NCI-H1436 treated with DMSO at 0.1 percent for 48 hours (cell line): ENCODE measurements around the gene HMGCS2.
"Not testable (repeated sequence)": the region's sequence is repeated elsewhere in the genome, so short reads cannot be mapped to it uniquely, and the experiment has no call there.

ENCODE experiments used
- DNase-seq: peaks from one replicate; lab custom pipeline; 2025; lab: John Stamatoyannopoulos, UW

The HMGCS2 gene

GRCh38 chr1:119790451-119791198, 21.9 kb upstream of the HMGCS2 start:
- no peak for DNase-seq

- no peak for DNase-seq
These were observed 19.1 kb upstream of the HMGCS2 start for GRCh38 chr1:119787776-119788175.

DNA sequence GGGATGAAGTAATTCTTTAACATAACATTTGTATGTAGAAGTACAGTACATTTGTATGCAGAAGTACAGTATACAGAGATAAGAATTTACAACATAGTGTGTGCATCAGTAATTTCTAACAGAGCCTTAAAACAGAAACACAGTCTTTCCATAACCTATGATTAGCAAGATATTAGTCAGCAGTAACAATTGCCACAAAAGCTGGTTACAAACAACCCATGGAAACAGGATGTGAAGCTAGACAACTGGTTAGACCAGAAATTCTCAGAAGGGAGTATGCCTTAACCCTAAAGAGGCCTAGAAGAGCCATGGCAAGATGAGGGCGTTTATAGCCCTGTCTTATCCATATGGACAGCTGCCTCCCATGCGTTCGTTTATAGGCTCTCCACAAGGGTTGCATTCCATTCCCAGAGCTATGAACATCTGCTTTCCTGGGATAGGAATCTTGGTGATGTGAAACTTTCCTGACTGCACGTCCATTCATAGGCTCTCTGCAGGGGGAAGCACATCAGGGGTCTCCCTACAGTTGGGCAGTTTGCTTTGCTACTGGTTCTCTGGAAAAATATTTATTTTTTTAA, 17.9 kb upstream of the HMGCS2 start:
- not testable (repeated sequence) for DNase-seq

DNA sequence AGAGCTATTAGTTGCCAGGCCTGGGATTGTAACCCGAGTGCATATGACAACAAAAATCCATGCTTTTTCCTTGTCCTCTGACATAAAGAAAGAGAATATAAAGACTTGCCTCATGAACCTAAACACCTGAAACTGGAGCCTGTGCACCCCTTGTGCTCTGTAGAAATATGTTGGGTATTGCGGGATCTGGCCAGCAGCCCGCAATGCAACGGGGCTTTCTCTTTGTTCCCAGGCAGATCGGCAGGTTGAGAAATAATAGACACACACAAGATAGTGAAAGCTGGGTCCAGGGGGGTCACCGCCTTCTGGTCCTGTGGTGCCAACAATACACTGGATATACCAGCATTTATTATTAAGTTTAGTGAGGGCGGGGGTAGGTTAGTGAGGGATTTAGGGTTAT, 17.3 kb upstream of the HMGCS2 start:
- DNase-seq: not testable (repeated sequence)

- no peak for DNase-seq
These were observed 15.6 kb upstream of the HMGCS2 start for GRCh38 chr1:119784191-119784781.

- no peak for DNase-seq
These were observed 14.9 kb upstream of the HMGCS2 start for GRCh38 chr1:119783354-119784185.

DNA sequence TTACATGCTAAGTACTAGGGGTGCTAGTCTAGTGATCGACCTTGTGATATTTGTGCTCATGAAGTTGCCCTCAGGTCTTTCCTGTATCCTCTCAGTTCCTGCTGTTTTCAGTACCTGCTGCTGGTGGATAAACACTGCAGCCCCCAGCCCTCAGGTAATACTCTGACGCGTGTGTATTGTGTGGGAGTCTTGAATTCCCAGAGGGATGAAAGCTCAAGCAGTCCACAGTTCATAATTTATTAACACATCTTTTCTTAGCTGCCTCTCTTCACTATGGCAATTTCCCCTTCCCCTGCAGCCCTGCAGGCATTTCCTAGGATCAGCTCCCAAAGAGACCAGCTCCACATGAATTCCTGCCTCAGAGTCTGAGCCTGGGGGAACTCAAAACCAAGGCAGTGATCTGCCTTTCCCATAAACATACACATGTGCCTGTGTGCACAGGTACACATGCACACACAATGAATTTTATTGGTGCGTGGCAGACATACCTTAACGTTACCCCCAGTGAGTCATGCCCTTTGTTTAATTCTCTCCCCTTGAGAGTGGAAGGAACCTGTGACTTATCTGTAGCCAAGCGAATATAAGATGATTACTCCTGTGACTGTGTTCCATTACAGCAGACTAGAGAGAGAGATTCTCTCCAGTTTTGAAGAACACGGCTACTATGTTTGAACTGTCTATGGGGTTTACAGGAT, 14.1 kb upstream of the HMGCS2 start:
- DNase-seq: no peak

DNA sequence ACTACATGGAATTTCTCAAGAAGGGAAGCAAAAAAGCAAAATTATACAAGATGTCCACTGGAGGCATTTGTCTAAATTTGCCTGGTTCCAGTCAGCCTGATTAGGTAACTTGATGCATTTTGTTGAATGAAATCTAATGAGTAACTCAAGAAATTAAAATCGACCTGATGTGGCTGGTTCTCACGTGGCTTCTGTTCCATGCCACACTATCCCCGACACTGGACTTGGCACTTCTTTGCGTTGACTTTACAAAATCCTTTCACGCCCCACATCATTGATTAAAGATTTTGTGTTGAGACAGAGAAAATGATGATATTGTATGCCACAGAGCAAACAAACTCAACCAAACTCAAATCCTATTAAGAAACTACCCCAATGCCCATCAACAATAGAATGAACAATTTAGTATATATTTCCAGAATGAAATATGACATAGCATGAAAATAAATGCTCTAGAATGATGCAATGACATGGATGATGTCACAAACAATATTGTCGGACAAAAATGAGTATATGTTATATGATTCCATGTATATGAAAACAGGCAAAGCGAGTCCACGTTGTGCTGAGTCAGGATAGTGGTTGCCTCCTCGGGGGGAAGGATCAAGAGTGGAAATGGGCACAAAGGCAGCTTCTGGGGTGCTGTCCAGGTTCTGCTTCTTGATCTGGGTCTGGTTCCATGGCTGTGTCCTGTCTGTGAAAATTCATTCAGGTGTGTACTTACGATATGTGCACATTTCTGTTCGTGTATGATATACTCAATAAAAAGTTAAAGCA, 12.9 kb upstream of the HMGCS2 start:
- no peak for DNase-seq

DNA sequence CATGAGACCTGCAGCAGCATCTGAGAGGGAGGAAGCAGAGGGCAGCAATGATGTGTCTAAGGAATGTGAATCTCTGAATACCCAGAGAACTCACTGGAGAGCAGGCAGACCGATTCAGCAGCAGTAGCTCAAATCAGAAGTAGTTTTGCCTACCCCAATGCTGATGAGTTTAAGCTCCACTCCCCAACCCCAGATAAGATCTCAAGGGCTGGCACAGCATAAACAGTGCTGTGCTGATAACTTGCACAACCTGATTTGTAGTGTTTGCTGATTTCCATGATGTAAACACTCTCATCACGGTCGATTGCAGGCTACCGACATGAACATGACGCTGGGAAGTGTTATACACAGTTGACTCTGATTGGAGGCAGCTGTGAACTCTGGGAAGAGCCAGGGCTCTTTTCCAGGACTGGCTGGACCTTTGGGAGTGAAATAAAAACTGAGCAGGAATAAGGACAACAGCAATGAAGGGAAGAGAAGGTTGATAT, 11.2 kb upstream of the HMGCS2 start:
- DNase-seq: no peak

GRCh38 chr1:119778886-119779560, 10.3 kb upstream of the HMGCS2 start:
- no peak for DNase-seq

- no peak for DNase-seq
These were observed 9.7 kb upstream of the HMGCS2 start for GRCh38 chr1:119778359-119778758.

DNA sequence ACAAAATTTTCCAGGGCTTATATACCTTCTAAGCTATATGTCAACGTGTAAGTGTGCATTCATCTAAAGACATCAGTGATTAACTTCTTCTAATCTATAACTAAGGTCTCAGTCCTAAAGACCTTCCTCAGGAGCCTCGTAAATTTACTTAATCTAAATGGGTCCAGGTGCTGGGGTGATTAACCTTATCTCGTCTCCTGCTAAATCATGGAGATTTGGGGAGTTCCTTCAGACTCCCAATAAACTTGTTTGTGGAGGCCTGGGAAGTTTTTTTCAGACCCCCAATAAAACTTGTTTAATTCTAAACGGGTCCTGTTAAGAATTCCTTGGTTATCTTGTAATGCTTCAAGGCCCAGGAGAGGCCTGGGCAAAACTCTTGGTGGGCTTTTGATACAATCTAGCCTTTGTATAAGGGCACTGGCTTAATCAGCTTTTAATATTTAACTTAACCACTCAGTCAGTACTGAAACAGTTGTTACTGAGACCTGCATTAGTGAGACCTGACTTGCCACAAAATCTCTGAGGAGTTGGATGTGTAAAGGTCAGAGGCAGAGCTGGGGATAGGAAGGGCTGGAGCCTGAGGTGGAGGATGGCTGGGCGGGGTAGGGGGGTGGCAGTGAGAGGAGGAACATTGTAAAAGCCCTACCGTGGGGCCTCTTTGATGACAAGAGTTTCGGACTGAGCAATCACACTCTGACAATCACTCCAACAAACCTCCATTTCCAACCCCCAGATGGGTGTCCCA, 6.2 kb upstream of the HMGCS2 start:
- DNase-seq: no peak

DNA sequence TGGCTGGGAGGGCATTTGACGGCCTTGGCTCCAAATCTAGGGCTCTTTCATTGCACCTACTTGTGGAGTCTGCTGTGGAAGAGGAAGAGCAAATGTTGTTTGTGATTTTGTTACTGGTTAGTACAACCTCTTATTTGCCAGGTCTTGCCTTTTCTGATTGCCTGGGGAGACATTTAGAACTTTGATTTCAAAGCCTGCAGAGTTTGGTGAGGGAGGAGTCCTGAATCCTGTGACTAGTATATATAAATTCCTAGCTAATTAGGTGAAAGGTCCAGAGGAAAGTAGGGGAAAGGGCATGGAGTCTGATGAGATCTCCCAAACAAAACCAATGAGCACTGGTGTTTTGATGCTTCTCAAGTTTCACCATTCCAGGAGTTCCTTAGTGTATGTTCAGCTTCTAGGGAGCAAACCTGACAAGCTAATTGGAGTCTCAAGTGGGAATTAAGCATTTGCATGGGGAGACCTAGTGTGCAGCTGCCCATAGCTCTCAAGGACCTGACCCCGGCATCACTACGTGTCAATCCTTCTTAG, 5.1 kb upstream of the HMGCS2 start:
- DNase-seq: no peak

DNA sequence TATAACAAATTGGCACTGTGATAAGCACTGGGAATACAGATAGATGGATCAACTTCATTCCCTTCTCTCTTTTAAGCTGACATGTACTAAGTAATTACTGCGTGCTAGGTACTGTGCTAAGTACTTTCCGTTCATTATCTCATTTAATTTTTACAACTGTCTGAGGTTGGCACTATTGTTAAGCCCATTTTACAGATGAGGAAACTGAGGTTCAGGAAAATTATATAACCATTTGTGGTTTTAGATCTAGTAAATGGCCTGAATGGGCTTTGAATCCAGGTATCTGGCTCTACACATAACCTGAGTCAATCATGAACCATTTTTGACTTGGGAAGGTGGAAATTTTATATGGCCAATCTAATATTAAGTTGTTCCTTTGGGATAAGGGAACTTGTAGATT, 3.6 kb upstream of the HMGCS2 start:
- DNase-seq: no peak

- DNase-seq: no peak
These were observed 3.1 kb upstream of the HMGCS2 start for GRCh38 chr1:119771770-119772169.

- DNase-seq: no peak
These were observed 2.3 kb upstream of the HMGCS2 start for GRCh38 chr1:119771016-119771415.

DNA sequence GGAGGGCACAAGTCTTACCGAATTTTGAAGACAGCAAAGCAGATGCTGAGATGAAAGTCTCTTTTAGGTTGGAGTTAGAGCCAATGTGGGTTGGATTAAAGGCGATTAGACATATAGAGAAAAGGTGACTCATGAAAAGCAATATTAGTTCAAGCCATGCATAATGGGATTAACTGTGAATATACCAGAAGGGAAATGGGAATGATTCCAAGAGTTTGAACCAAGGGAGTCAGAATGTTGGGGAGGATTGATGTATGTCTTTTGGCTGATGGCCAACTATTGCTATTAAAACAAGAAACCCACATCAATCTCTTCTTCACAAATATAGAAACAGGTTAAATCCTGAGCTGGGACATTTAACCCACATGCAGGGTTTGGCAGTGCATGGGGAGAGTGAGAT, 1.2 kb downstream of the HMGCS2 start:
- no peak for DNase-seq

DNA sequence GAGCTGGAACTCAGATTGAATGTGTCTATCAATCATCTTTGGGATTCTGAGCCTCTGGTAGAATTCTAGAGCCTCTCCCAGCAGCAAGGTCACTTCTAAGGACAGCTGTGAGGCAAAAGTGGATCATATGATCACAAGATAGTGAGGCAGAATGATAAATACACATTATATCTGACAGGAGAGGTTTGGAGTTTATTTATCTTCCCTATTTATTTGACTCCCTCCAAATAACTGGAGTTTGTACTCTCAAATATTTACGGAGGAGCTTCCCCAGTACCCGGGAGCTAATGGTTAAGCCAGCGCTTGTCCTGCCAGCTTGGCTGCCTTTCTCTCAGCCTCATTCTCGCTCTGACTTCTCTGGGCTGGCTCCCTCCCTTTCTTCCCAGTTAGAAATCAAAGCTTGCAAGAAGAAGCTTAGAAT, 2.3 kb downstream of the HMGCS2 start:
- no peak for DNase-seq

- DNase-seq: no peak
These were observed 4.5 kb downstream of the HMGCS2 start for GRCh38 chr1:119764220-119764619.
